Skeletal muscle tissue (tissue), 4 donors: ENCODE measurements around the gene FNDC3B. TPM values are rescaled to one million over a fixed set of nuclear protein-coding genes. Genes with fewer than 3 reads are reported as not detected.
A peak's percentile ranks its signal among the peaks of the same experiment; 100 is the strongest.

ENCODE experiments used
- H3K27ac ChIP-seq: one replicate; pipeline ENCODE4 v1.7.0; 2013; ENCODE audit warnings: mild to moderate bottlenecking, low read depth, low read length, inconsistent platforms
- H3K27me3 ChIP-seq, 3 donors: one replicate each; pipeline ENCODE4 v1.7.0; 2013; ENCODE audit warnings: low read length in 3 of 3; ENCODE audit not compliant: control insufficient read depth in 3 of 3, insufficient read depth in 3 of 3
- H3K36me3 ChIP-seq, 3 donors: one replicate each; pipeline ENCODE4 v1.7.0; 2013; ENCODE audit warnings: low read length in 3 of 3; ENCODE audit not compliant: control insufficient read depth in 3 of 3, insufficient read depth in 3 of 3
- H3K4me1 ChIP-seq, 3 donors: one replicate each; pipeline ENCODE4 v1.7.0; 2013; ENCODE audit warnings: low read length in 3 of 3, mild to moderate bottlenecking in 3 of 3; ENCODE audit not compliant: control insufficient read depth in 3 of 3, insufficient read depth in 3 of 3
- H3K4me3 ChIP-seq, 3 donors: one replicate each; pipeline ENCODE4 v1.7.0; 2013; ENCODE audit warnings: low read length in 3 of 3
- H3K9ac ChIP-seq, 3 donors: one replicate each; pipeline ENCODE4 v1.7.0; 2013; ENCODE audit warnings: low read length in 3 of 3, mild to moderate bottlenecking in 3 of 3, moderate library complexity in 2 of 3, low read depth in 1 of 3
- H3K9me3 ChIP-seq, 3 donors: one replicate each; pipeline ENCODE4 v1.7.0; 2013; ENCODE audit warnings: low read length in 3 of 3; ENCODE audit not compliant: control insufficient read depth in 3 of 3
- total RNA-seq: library from RNA; depleted of rRNA; stranded (reverse); fragments of >200 nt; gene quantifications from one replicate; pipeline ENCODE4 v1.2.3, GENCODE V29; 2014
- donor health status: Osteomylitis.

Gene FNDC3B
- total RNA-seq, 1 donor from 2014 or later: 140 TPM

DNA sequence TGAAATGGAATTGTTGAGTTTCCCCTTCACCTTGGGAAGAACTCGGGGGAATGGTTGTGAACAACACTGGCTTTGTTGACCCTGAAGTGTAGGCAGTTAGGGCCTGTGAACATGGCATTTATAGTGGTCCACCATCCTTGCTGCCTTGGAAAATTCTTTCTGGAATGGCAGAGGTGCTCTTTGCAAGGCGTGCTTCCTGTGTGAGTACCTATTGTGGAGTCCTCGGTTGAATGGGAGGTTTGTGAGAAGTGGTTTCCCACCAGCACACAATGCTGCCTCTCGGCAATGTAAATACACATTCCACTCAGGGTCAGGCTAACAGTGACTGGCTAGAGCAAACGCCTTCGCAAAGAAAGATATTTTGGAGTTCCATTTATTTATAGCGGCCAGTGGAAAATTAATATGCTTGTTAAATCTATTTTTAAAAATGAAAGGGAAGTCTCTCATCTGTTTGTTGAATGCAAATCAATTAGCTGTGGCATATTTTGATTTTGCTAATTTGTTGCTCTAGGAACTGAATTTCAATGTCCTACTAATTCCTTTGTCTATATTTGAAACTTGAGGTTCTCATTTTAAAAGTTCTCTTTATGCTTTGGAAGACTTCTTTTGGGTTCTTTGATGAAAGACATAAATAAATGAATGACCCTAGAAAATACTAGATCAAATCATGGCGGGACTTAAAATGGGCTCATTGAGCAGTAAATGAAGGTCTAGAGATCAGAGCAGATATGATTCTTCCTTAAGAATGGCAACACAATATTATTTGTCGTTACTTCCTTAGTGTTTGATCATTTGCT lies 59.5 kb downstream of the FNDC3B start:
- Histone ChIP-seq H3K9me3 (no peaks in the 10 kb centered on the region), H3K9ac (peak overlapping the region; percentile 7 to 55 (median 23)), H3K4me3 (peak overlapping the region; percentile 49 to 59 (median 53)), H3K27me3 (no peaks in the 10 kb centered on the region), H3K4me1 (peaks cover 25 to 40% (median 39%) of the 10 kb centered on the region in 3 donors), H3K36me3 (no peaks in the 10 kb centered on the region), H3K27ac (peak overlapping the region; percentile 61)

- Histone ChIP-seq H3K27me3 (no peaks in the 10 kb centered on the region), H3K9me3 (no peaks in the 10 kb centered on the region), H3K36me3 (no peaks in the 10 kb centered on the region), H3K27ac (peak overlapping the region; percentile 61), H3K4me3 (no peak overlapping the region), H3K4me1 (peaks cover 27 to 45% (median 42%) of the 10 kb centered on the region in 3 donors), H3K9ac (no peak overlapping the region)
Measured at GRCh38 chr3:172099495-172099808, 60.1 kb downstream of the FNDC3B start.

GRCh38 chr3:172100482-172100881 lies 61.1 kb downstream of the FNDC3B start:
- H3K36me3 ChIP-seq: no peaks in the 10 kb centered on the region
- no peaks in the 10 kb centered on the region for H3K27me3 ChIP-seq
- H3K9me3 ChIP-seq: no peaks in the 10 kb centered on the region
- no peak overlapping the region for H3K9ac ChIP-seq
- no peak overlapping the region for H3K4me3 ChIP-seq
- H3K4me1 ChIP-seq: peaks cover 27 to 50% (median 48%) of the 10 kb centered on the region in 3 donors
- no peak overlapping the region for H3K27ac ChIP-seq

GRCh38 chr3:172101107-172101506 lies 61.7 kb downstream of the FNDC3B start:
- H3K4me1 ChIP-seq: peaks cover 25 to 52% (median 44%) of the 10 kb centered on the region in 3 donors
- H3K9me3 ChIP-seq: no peaks in the 10 kb centered on the region
- H3K27ac ChIP-seq: peak overlapping the region; percentile 21
- H3K36me3 ChIP-seq: no peaks in the 10 kb centered on the region
- H3K27me3 ChIP-seq: no peaks in the 10 kb centered on the region
- H3K4me3 ChIP-seq: no peak overlapping the region
- H3K9ac ChIP-seq: no peak overlapping the region

DNA sequence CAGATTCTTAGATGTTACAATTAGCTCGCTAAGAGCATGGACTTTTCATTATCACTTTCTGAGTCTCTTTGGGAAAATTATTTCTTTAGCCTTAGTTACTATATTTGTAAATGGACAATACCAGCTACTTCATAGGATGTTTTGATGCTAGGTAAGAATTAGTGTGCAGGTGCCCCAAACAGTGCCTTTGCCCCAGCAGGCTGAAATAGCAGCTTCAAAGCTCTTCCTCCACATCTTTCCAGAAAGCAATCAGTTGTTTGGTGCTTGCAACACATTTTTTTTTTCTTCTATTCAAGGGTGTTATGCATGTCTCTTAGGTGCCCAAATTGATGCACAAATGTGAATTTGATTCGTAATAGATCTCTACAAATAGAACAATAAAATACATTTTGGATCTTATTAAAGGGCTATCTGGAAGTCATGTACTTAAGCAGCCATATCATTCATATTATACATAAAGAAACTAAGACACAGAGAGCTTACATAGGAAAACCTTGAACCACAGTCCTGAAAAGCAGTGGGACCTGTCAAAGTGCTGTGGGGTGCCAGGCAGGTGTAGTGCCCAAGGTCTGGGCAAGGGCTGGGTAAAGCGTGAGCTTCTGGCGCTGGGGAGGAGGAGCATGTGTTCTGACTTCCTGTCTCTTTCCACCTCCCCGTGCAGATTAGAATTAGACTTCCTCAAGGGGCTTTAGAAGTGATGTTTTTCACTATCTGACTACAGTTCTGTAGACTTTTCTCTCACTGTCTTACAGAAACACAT lies 62.9 kb downstream of the FNDC3B start:
- H3K27ac ChIP-seq: no peak overlapping the region
- H3K9ac ChIP-seq: no peak overlapping the region
- peaks cover 18 to 45% (median 43%) of the 10 kb centered on the region in 3 donors for H3K4me1 ChIP-seq

GRCh38 chr3:172102883-172103310 lies 63.5 kb downstream of the FNDC3B start:
- Histone ChIP-seq H3K9me3 (no peaks in the 10 kb centered on the region), H3K27ac (no peak overlapping the region), H3K4me1 (peaks cover 18 to 45% (median 43%) of the 10 kb centered on the region in 3 donors), H3K9ac (no peak overlapping the region), H3K36me3 (no peaks in the 10 kb centered on the region), H3K27me3 (no peaks in the 10 kb centered on the region), H3K4me3 (no peak overlapping the region)

More for the DNA sequence above, 62.9 kb downstream of the FNDC3B start:
- H3K36me3 ChIP-seq: no peaks in the 10 kb centered on the region
- H3K4me3 ChIP-seq: no peak overlapping the region
- no peaks in the 10 kb centered on the region for H3K27me3 ChIP-seq
- H3K9me3 ChIP-seq: no peaks in the 10 kb centered on the region

GRCh38 chr3:172103724-172104123 lies 64.3 kb downstream of the FNDC3B start:
- no peak overlapping the region for H3K27ac ChIP-seq
- H3K9me3 ChIP-seq: no peaks in the 10 kb centered on the region
- no peak overlapping the region for H3K4me3 ChIP-seq
- no peaks in the 10 kb centered on the region for H3K27me3 ChIP-seq
- peaks cover 11 to 39% (median 35%) of the 10 kb centered on the region in 3 donors for H3K4me1 ChIP-seq
- no peak overlapping the region for H3K9ac ChIP-seq
- H3K36me3 ChIP-seq: no peaks in the 10 kb centered on the region

DNA sequence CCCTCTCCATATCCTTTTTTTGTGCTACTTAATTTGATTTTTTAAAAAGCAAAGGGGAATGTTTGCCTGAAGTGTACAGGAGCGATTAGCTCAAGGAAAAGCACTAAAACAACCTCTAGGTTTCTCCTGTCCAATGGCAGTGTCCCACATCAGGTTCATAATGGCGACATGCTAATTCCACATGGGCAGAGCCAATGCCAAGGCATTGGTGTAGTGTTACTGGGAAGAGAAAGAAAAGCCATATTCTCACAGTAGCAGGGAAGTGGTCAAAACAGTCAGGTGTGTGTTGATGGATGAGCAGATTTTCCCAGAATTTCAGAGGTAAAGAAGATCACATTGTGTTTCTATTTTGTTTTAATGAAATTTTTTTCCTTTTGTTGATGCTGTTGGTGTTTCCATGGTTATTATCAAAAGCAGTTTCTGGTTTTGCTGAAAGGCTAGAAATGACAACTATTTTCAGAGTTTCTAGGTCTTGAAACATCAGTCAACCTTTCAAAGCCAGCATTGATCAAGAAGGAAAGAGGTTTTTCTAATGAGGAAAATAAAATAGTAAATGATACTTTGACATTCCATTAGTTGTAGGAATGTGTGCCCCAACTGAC lies 65.2 kb downstream of the FNDC3B start:
- no peaks in the 10 kb centered on the region for H3K27me3 ChIP-seq
- peaks cover 5 to 31% (median 29%) of the 10 kb centered on the region in 3 donors for H3K4me1 ChIP-seq
- no peak overlapping the region for H3K9ac ChIP-seq
- H3K27ac ChIP-seq: peak overlapping the region; percentile 14
- no peaks in the 10 kb centered on the region for H3K9me3 ChIP-seq
- no peaks in the 10 kb centered on the region for H3K36me3 ChIP-seq
- no peak overlapping the region for H3K4me3 ChIP-seq

DNA sequence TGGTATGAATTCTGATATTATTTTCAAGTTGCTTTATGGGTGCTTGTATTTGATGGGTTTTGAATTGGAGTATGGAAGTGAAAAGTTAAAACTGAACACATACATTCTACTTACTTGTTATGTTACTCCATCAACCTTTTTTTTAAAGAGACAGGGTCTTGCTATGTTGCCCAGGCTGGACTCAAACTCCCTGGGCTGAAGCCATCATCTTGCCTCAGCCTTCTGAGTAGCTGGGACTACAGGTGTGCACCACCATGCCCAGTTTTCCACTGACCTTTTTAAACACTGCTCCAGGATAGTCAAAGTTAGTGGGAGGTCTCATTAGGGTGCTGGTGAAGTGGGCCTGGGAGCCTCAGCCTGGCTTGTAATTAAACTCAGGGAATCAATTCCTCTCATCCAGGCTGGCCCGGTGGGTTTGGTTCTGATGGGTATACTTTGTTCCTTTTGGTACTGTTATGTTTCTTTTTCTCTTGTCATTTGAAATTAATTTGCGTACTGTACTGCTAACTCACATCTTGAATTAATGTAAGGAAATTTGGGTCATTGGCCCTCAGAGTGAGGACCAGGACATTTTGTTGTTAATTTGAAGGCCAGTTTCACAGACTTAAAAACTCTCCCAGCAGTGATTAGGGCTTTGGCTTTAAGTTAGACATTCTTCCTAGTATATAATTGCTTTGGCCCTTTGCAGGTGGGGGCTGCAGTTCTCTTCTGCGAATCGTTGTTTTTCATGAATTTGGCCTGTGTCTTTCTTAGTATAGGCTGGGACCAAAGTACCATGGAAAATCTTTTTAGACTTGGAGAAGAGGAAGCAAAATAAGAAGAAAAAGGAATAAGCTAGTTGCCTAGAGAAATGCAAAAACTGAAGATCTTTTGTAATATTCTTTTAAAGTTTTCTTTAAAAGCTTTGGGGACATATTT lies 66.9 kb downstream of the FNDC3B start:
- Histone ChIP-seq H3K4me1 (peaks cover 5 to 25% (median 25%) of the 10 kb centered on the region in 3 donors), H3K9ac (no peak overlapping the region), H3K36me3 (no peaks in the 10 kb centered on the region), H3K27me3 (no peaks in the 10 kb centered on the region), H3K9me3 (no peaks in the 10 kb centered on the region), H3K27ac (peak overlapping the region; percentile 4), H3K4me3 (no peak overlapping the region)
